ENCODE measurements around the gene SHISA8.

The SHISA8 gene

GRCh38 chr22:41915035-41915785, at the start of gene SHISA8:
SHISA8 (minus strand) TSS chr22:41915074; CDS start chr22:41914667, 407 bp downstream.
- TF ChIP-seq CTCF (IDR thresholded peaks at IDR 0.05; ENCODE audit: low read depth, low read length) = no peak
- no peak for DNase-seq (ENCODE audit: extremely low read depth, low read depth)

GRCh38 chr22:41964112-41964491, 49.2 kb upstream of the SHISA8 start:
- TF ChIP-seq CTCF (IDR thresholded peaks at IDR 0.05; ENCODE audit: low read depth, low read length) = no peak
- no peak for DNase-seq (ENCODE audit: extremely low read depth, low read depth)

- no peak for TF ChIP-seq CTCF (IDR thresholded peaks at IDR 0.05; ENCODE audit: low read depth, low read length)
- no peak for DNase-seq (ENCODE audit: extremely low read depth, low read depth)
These were observed 48.7 kb upstream of the SHISA8 start for GRCh38 chr22:41963453-41964111.

- TF ChIP-seq CTCF (IDR thresholded peaks at IDR 0.05; ENCODE audit: low read depth, low read length) = no peak
- no peak for DNase-seq (ENCODE audit: extremely low read depth, low read depth)
These were observed 43.2 kb upstream of the SHISA8 start for GRCh38 chr22:41957941-41958556.

DNA sequence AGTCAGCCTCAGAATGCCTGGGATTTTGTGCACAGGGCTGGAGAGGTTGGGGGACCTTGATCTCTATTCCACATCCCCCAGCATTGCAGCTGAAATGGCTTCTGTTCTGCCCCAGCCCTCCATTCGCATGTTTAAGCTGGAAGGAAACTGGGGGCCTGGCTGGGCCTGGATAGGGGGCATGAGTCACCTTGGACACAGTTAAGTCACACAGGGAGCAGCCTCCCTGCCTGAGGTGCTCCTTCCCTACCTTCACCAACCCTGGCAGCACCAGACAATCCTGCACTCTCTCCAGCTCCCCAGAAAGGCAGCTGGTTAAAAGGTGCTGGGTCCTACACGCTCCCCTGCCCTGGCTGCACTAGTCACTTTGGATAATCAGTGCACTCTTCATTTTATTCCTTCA, 37.8 kb upstream of the SHISA8 start:
- TF ChIP-seq CTCF (IDR thresholded peaks at IDR 0.05; ENCODE audit: low read depth, low read length) = no peak
- no peak for DNase-seq (ENCODE audit: extremely low read depth, low read depth)

GRCh38 chr22:41951898-41952474, 37.1 kb upstream of the SHISA8 start, which contains the start of gene SMIM45:
SMIM45 (plus strand) TSS chr22:41952150.
- no peak for DNase-seq (ENCODE audit: extremely low read depth, low read depth)
- no peak for TF ChIP-seq CTCF (IDR thresholded peaks at IDR 0.05; ENCODE audit: low read depth, low read length)
